NCI-H187 (cell line): ENCODE measurements around the gene JMY.

ENCODE experiments used
- DNase-seq, 2 experiments: peaks; one replicate each; lab custom pipeline; 2025; lab: John Stamatoyannopoulos, UW

Gene JMY

GRCh38 chr5:79235634-79236361, at the start of gene JMY:
JMY (plus strand) TSS chr5:79236131; CDS start chr5:79236651, 520 bp downstream.
- DNase-seq: peak; percentile 74 to 77

GRCh38 chr5:79186455-79186854, 49.5 kb upstream of the JMY start:
- DNase-seq: no peak

- DNase-seq: no peak
Observed at GRCh38 chr5:79189439-79190234, 46.3 kb upstream of the JMY start.

- no peak for DNase-seq
Observed at GRCh38 chr5:79190235-79190529, 45.7 kb upstream of the JMY start.

- DNase-seq: no peak
Observed at GRCh38 chr5:79191457-79191856, 44.5 kb upstream of the JMY start.

- no peak for DNase-seq
Observed at GRCh38 chr5:79193643-79194042, 42.3 kb upstream of the JMY start.

- no peak for DNase-seq
Observed at GRCh38 chr5:79200573-79201183, 35.3 kb upstream of the JMY start.

- no peak for DNase-seq
Observed at GRCh38 chr5:79201206-79201605, 34.7 kb upstream of the JMY start.

GRCh38 chr5:79202076-79202475, 33.9 kb upstream of the JMY start:
- DNase-seq: no peak

GRCh38 chr5:79205965-79206364, 30.0 kb upstream of the JMY start:
- DNase-seq: no peak

GRCh38 chr5:79206541-79206940, 29.4 kb upstream of the JMY start:
- DNase-seq: no peak

GRCh38 chr5:79209505-79209904, 26.4 kb upstream of the JMY start:
- DNase-seq: no peak

GRCh38 chr5:79224286-79224984, 11.5 kb upstream of the JMY start:
- DNase-seq: no peak

GRCh38 chr5:79225026-79225425, 10.9 kb upstream of the JMY start:
- DNase-seq: no peak

GRCh38 chr5:79225441-79225840, 10.5 kb upstream of the JMY start:
- no peak for DNase-seq

- no peak for DNase-seq
Observed at GRCh38 chr5:79227484-79228025, 8.4 kb upstream of the JMY start.

GRCh38 chr5:79229357-79230174, 6.4 kb upstream of the JMY start:
- peak in 1 of 2 experiments; percentile 22 for DNase-seq

- no peak for DNase-seq
Observed at GRCh38 chr5:79235261-79235633, 684 bp upstream of the JMY start.

- DNase-seq: no peak
Observed at GRCh38 chr5:79236362-79236969, 535 bp downstream of the JMY start.

GRCh38 chr5:79236970-79237739, 1.2 kb downstream of the JMY start:
- DNase-seq: peak in 1 of 2 experiments; percentile 25
